Raji (cell line): ENCODE data around the gene CEP85L.

Experiments
- POLR2A ChIP-seq: IDR thresholded peaks from 2 replicates; pipeline ENCODE4 v1.6.1; 2011; ENCODE audit warnings: low read depth, low read length, control low read depth; ENCODE audit not compliant: insufficient read depth

The CEP85L gene

GRCh38 chr6:118651282-118652050, at the start of gene CEP85L:
TSS of gene CEP85L (minus strand) at chr6:118651591. CDS start at chr6:118651269, 322 bp downstream.
- TF ChIP-seq POLR2A: peak; percentile 86

- TF ChIP-seq POLR2A: no peak
Observed at GRCh38 chr6:118700531-118700930, 49.1 kb upstream of the CEP85L start.

GRCh38 chr6:118697554-118697953, 46.2 kb upstream of the CEP85L start:
- no peak for TF ChIP-seq POLR2A

- TF ChIP-seq POLR2A: no peak
Observed at GRCh38 chr6:118696271-118696670, 44.9 kb upstream of the CEP85L start.

DNA sequence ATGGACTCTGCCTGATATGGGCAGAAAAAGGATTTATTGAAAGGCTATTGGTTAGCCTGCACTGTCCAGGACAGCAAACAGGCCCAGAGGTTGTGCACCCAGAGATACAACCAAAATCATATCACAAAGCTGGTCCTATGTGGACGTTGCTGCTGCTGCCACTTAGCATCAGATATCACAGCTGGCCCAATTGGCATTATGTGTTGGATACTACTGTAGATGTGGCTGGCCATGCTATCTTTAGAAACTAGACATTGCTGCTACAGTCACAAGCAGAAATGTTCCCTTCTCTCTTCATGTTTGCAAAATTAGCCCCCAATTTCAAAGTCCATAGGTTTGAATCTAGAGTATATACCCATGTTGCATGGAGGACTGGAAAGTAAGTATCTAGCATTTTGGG, 42.2 kb upstream of the CEP85L start:
- TF ChIP-seq POLR2A: no peak

- no peak for TF ChIP-seq POLR2A
Observed at GRCh38 chr6:118685823-118686449, 34.5 kb upstream of the CEP85L start.

DNA sequence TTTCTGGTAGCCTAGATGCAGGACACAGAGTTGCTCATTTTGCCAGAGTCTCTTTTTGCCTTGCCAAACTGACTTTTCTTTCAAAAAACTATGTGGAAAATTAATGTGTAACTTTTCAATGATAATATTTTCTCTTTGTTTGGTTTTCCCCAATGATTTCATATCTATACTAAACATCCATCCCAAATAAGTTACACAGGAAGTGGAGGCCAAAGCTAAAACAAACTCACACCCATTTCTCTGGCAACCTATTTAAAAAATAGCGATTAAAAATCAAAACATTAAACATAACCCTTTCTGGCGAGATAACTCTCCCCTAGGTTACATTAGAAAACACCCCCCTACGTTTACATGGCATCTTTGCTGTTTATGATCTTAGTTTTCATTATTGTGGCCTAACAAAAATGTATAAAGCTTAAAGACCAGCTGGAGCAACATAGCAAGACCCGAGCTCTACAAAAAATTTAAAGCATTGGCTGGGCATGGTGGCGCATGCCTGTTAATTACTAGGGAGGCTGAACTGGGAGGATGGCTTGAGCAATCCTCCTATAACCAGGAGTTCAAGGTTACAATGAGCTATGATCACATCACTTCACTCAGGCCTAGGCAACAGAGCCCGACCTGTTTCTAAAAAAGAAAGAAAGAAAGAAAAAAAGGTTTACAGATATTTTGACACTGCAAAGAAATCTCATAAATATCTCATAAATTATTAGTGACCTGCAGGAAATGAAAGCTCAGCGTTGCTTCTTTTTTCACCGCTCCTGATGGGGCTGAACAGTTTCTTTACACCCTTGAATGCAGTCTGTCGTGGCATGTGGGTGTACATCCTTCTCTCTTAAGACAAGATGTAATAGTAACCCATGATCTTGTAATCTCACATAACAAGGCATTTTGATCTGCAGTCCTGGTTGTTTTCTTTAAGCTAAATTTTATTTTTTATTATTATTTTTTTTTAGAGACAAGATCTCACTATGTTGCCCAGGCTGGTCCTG, 32.8 kb upstream of the CEP85L start:
- no peak for TF ChIP-seq POLR2A

GRCh38 chr6:118680452-118681095, 29.2 kb upstream of the CEP85L start:
- TF ChIP-seq POLR2A: no peak

GRCh38 chr6:118679327-118679901, 28.0 kb upstream of the CEP85L start:
- TF ChIP-seq POLR2A: no peak

DNA sequence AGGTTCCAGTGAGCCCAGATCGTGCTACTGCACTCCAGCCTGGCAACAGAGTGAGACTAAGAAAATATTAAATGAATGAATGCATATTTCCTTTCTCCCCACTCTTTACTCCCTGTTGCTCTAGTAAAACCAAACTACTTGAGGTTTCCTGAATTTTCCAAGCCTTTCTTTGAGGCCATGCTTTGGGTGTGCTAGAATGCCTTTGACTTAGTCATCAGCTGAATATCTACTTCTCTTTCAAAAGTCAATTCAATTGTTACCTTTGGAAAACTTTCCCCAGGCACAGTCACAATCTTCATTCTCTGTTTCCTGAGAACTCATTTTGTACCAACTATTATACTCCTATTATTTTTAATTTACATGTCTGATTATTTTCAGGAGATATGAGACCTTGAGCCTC, 27.5 kb upstream of the CEP85L start:
- no peak for TF ChIP-seq POLR2A

- TF ChIP-seq POLR2A: no peak
Observed at GRCh38 chr6:118677193-118677592, 25.8 kb upstream of the CEP85L start.

DNA sequence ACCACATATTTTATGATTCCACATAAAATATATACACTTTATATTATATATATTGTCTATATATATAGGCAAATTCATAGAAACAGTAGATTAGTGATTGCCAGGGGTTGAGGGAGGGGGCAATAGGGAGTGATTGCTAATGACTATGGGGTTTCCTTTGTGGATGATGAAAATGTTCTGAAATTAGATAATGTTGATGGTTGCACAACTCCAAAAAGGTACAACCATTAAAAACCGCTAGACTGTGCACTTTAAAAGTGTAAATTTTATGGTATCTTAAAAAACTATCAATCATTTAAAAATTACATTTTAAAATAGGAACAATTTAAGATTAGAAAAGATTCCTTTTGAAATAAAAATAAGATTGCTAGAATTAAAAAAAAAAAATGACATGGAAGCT, 23.8 kb upstream of the CEP85L start:
- no peak for TF ChIP-seq POLR2A

DNA sequence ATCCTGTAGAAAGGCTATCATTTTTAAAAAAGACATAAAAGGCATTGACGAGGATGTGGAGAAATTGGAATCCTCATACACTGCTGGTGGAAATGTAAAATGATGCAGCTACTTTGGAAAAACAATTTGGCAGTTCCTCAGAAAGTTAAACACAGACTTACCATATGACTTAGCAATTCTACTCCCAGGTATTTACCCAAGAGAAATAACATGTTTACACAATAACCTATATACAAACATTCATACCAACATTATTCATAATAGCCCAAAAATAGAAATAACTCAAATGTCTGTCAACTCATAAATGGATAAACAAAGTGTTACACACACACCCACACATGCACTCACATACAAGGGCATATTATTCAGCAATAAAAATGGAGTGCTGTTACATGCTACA, 23.4 kb upstream of the CEP85L start:
- TF ChIP-seq POLR2A: no peak

DNA sequence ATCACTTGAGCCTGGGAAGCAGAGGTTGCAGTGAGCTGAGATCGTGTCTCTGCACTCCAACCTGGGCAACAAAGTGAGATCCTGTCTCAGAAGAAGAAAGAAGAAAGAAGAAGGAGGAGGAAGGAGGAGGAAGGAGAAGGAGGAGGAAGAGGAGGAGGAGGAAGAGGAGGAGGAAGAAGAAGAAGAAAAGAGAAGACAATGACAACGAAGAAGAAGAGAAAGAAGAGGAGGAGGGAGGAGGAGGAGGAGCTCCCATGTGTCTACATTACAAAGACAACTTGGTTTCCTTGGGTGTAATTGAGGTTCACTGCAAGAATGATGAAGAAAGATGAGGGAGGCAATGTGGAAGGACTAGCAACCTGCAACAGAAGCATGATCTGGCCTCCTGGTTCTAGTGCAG, 21.3 kb upstream of the CEP85L start:
- TF ChIP-seq POLR2A: no peak

GRCh38 chr6:118669561-118669960, 18.2 kb upstream of the CEP85L start:
- no peak for TF ChIP-seq POLR2A
